Measurements from ENCODE around the gene SYT2.
"Not testable (repeated sequence)": the region's sequence is repeated elsewhere in the genome, so short reads cannot be mapped to it uniquely, and the experiment has no call there.

Gene SYT2

GRCh38 chr1:202545647-202546303 lies 164.5 kb downstream of the SYT2 start:
- not testable (repeated sequence) for DNase-seq (ENCODE audit: low spot score)

GRCh38 chr1:202544766-202545449 lies 165.3 kb downstream of the SYT2 start:
- DNase-seq (ENCODE audit: low spot score) = not testable (repeated sequence)

- DNase-seq (ENCODE audit: low spot score) = not testable (repeated sequence)
Observed at GRCh38 chr1:202543537-202543936, 166.7 kb downstream of the SYT2 start.

GRCh38 chr1:202542415-202542814 lies 167.8 kb downstream of the SYT2 start:
- not testable (repeated sequence) for DNase-seq (ENCODE audit: low spot score)

GRCh38 chr1:202540858-202541257 lies 169.4 kb downstream of the SYT2 start:
- DNase-seq (ENCODE audit: low spot score) = not testable (repeated sequence)
